K562 (cell line): Measurements from ENCODE around the gene PLCB3. TPM values are rescaled to one million over a fixed set of nuclear protein-coding genes. Genes with fewer than 3 reads are reported as not detected.

ENCODE experiments used
- ARNT ChIP-seq, 2 experiments: fragments of 450-650 bp; IDR thresholded peaks; 2 replicates each; pipeline ENCODE4 v1.6.1; 2016; ENCODE audit warnings: mild to moderate bottlenecking in 1 of 2
- BCOR ChIP-seq: fragments of 450-650 bp; IDR thresholded peaks from 2 replicates; pipeline ENCODE4 v1.6.1; 2016
- CREBBP ChIP-seq: IDR thresholded peaks from one replicate; pipeline ENCODE4 v1.6.1; 2012; ENCODE audit warnings: low read depth, mild to moderate bottlenecking, control low read depth, inconsistent platforms, low read length
- CTBP1 ChIP-seq: fragments of 450-650 bp; IDR thresholded peaks from 2 replicates; pipeline ENCODE4 v1.6.1; 2016; ENCODE audit warnings: borderline replicate concordance
- NONO ChIP-seq, 2 experiments: fragments of 200-400 bp in 1 of 2; fragments of 450-650 bp in 1 of 2; formaldehyde crosslinking in 1 of 2; IDR thresholded peaks; 2 replicates each; pipeline ENCODE4 v1.6.1; 2017; ENCODE audit warnings: low read depth in 2 of 2, mild to moderate bottlenecking in 2 of 2, moderate library complexity in 2 of 2, low read length in 1 of 2
- POLR2AphosphoS5 ChIP-seq: IDR thresholded peaks from 2 replicates; pipeline ENCODE4 v1.6.1; 2011; ENCODE audit warnings: mild to moderate bottlenecking, low read depth, low read length, moderate library complexity; ENCODE audit not compliant: control insufficient read depth, insufficient read depth
- SMARCB1 ChIP-seq: IDR thresholded peaks from 2 replicates; pipeline ENCODE4 v1.6.1; 2011; ENCODE audit warnings: improper control_type of control experiment, low read depth; ENCODE audit not compliant: insufficient read length
- SRSF3 ChIP-seq: fragments of 200-400 bp; formaldehyde crosslinking; IDR thresholded peaks from 2 replicates; pipeline ENCODE4 v1.6.1; 2016; ENCODE audit warnings: mild to moderate bottlenecking, low read length, moderate library complexity; ENCODE audit not compliant: insufficient read depth
- TARDBP ChIP-seq: fragments of 450-650 bp; IDR thresholded peaks from 2 replicates; pipeline ENCODE4 v1.6.1; 2016
- ZBTB1 ChIP-seq: sonication (generic); formaldehyde crosslinking; IDR thresholded peaks from 2 replicates; pipeline ENCODE4 v1.8.1; 2023; ENCODE audit warnings: missing genetic modification reagents, low read depth, mild to moderate bottlenecking, borderline replicate concordance
- ZNF282 ChIP-seq: sonication (generic); formaldehyde crosslinking; IDR thresholded peaks from 2 replicates; pipeline ENCODE4 v1.8.1; 2023; ENCODE audit warnings: missing genetic modification reagents
- ZNF764 ChIP-seq: fragments of 250-450 bp; sonication (Bioruptor Pico); IDR thresholded peaks from 2 replicates; pipeline ENCODE4 v1.4.0; 2020; ENCODE audit warnings: low read depth, mild to moderate bottlenecking, moderate library complexity
- ZNF780A ChIP-seq: fragments of 250-450 bp; sonication (Bioruptor Pico); IDR thresholded peaks from 2 replicates; pipeline ENCODE4 v1.5.0; 2021; ENCODE audit warnings: mild to moderate bottlenecking
- ZSCAN32 ChIP-seq: fragments of 450-650 bp; formaldehyde crosslinking; IDR thresholded peaks from 2 replicates; pipeline ENCODE4 v1.4.0; 2020; ENCODE audit warnings: mild to moderate bottlenecking, moderate library complexity
- polyA plus RNA-seq, 8 experiments: library from polyadenylated mRNA; depleted of rRNA in 4 of 8; stranded (reverse) in 5 of 8; unstranded in 3 of 8; fragments of >200 nt; fragmentation: Nextera tagmentation in 2 of 8; fragmentation: Illumina TruSeq in 1 of 8; extraction: Ambion mirVana in 2 of 8; extraction: Trizol in 1 of 8; gene quantifications; 2 replicates each; pipeline versions ENCODE4 v1.2.1 to v1.2.3, GENCODE V29; 2011 to 2014; ENCODE audit warnings: inconsistent platforms in 1 of 8, missing spikeins in 1 of 8
- total RNA-seq, 7 experiments: library from RNA; depleted of rRNA in 6 of 7; stranded (reverse); fragments of >200 nt in 6 of 7; fragmentation: Illumina TruSeq in 2 of 7; extraction: Trizol in 2 of 7; gene quantifications; 2 replicates each; pipeline versions ENCODE4 v1.2.1 to v1.2.3, GENCODE V29; 2011 to 2021; ENCODE audit warnings: low replicate concordance in 1 of 7
- TF ChIP-seq, protein P1 (sequence below), 2 experiments: fragments of 450-650 bp in 1 of 2; sonication (generic) in 1 of 2; formaldehyde crosslinking; conservative IDR thresholded peaks; 2 replicates each; pipeline versions ENCODE4 v1.4.0 to v1.8.1; 2020 to 2022; ENCODE audit warnings: mild to moderate bottlenecking in 1 of 2, missing genetic modification reagents in 1 of 2
- TF ChIP-seq, protein P2 (sequence below): fragments of 450-650 bp; IDR thresholded peaks from 2 replicates; pipeline ENCODE4 v1.6.1; 2018; ENCODE audit not compliant: partially characterized antibody
- TF ChIP-seq, protein P3 (sequence below): sonication (generic); formaldehyde crosslinking; IDR thresholded peaks from 2 replicates; pipeline ENCODE4 v1.4.0; 2020; ENCODE audit warnings: mild to moderate bottlenecking, missing genetic modification reagents
- TF ChIP-seq, protein P4 (sequence below), 3 experiments: IDR thresholded peaks in 2 of 3; conservative IDR thresholded peaks in 1 of 3; 2 replicates each; pipeline ENCODE4 v1.5.1; 2011 to 2012; ENCODE audit warnings: low read length in 3 of 3, mild to moderate bottlenecking in 3 of 3, control low read depth in 2 of 3, improper control_type of control experiment in 1 of 3, inconsistent platforms in 1 of 3, low read depth in 1 of 3, mixed read lengths in 1 of 3, moderate library complexity in 1 of 3; ENCODE audit not compliant: insufficient read depth in 2 of 3

The PLCB3 gene
- total and polyA plus RNA-seq, 9 of the 15 experiments (the other 6 are each of a cell fraction or from before 2014, with no cell fraction given) = 0.31 to 44.8 (median 14.6) TPM

DNA sequence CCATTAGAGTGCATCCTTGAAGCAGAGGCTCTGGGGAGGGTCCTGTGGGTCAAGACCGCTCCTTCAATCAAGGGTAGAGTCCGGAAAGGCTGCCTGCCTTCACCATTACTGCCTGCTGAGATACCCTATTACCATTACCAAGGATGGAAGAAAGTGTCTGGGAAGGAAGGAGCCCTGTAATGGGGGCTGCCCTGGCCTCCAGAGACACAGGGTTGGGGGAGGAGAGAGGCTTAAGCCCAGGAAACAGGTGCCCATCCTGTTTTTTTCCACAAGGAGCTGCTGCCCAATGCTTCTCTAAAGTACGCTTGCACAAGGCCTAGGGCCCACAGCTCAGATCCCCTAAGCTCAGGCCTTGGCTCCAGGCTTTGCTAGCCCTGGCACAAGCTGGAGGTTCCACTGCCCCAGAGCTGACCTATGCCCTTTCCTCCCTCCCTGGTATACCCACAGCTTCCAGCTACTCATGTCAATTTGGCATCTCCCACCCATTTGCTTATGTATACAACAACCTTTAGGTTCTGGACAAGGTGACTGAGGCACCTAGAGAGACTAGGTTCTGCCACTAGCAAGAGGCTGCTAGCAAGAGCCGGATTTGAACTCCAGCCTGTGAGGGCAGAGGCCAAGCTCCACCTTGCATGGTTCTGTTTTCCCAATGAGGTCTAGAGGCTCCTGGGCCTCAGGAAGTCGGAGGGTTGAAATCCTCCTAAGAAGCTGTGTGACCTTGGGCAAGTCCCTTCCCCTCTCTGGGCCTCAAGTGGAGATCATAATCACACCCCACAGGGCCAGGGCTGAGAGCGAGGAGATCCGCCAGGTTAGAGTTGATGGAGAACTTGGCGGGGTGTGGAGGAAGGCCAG is 1.5 kb upstream of the PLCB3 start (continued):
- TF ChIP-seq, protein P1, sequence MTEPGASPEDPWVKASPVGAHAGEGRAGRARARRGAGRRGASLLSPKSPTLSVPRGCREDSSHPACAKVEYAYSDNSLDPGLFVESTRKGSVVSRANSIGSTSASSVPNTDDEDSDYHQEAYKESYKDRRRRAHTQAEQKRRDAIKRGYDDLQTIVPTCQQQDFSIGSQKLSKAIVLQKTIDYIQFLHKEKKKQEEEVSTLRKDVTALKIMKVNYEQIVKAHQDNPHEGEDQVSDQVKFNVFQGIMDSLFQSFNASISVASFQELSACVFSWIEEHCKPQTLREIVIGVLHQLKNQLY (CRISPR knock-in tag; conservative IDR thresholded peaks at IDR 0.05) = no peak
- no peak for TF ChIP-seq SMARCB1
- no peak for TF ChIP-seq NONO (IDR thresholded peaks at IDR 0.05; ENCODE audit: low read depth in 2 of 2, low read length in 1 of 2)
- no peak for TF ChIP-seq ZBTB1 (CRISPR knock-in tag)
- TF ChIP-seq ZNF780A = no peak
- TF ChIP-seq ARNT (IDR thresholded peaks at IDR 0.05) = 0 out of 4 replicates have a peak, but pooled peaks of 1 of the 2 experiments have one; percentile 44
- TF ChIP-seq, protein P2, sequence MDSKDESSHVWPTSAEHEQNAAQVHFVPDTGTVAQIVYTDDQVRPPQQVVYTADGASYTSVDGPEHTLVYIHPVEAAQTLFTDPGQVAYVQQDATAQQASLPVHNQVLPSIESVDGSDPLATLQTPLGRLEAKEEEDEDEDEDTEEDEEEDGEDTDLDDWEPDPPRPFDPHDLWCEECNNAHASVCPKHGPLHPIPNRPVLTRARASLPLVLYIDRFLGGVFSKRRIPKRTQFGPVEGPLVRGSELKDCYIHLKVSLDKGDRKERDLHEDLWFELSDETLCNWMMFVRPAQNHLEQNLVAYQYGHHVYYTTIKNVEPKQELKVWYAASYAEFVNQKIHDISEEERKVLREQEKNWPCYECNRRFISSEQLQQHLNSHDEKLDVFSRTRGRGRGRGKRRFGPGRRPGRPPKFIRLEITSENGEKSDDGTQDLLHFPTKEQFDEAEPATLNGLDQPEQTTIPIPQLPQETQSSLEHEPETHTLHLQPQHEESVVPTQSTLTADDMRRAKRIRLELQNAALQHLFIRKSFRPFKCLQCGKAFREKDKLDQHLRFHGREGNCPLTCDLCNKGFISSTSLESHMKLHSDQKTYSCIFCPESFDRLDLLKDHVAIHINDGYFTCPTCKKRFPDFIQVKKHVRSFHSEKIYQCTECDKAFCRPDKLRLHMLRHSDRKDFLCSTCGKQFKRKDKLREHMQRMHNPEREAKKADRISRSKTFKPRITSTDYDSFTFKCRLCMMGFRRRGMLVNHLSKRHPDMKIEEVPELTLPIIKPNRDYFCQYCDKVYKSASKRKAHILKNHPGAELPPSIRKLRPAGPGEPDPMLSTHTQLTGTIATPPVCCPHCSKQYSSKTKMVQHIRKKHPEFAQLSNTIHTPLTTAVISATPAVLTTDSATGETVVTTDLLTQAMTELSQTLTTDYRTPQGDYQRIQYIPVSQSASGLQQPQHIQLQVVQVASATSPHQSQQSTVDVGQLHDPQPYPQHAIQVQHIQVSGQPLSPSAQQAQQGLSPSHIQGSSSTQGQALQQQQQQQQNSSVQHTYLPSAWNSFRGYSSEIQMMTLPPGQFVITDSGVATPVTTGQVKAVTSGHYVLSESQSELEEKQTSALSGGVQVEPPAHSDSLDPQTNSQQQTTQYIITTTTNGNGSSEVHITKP = no peak
- TF ChIP-seq BCOR = peak; percentile 99
- TF ChIP-seq, protein P3, sequence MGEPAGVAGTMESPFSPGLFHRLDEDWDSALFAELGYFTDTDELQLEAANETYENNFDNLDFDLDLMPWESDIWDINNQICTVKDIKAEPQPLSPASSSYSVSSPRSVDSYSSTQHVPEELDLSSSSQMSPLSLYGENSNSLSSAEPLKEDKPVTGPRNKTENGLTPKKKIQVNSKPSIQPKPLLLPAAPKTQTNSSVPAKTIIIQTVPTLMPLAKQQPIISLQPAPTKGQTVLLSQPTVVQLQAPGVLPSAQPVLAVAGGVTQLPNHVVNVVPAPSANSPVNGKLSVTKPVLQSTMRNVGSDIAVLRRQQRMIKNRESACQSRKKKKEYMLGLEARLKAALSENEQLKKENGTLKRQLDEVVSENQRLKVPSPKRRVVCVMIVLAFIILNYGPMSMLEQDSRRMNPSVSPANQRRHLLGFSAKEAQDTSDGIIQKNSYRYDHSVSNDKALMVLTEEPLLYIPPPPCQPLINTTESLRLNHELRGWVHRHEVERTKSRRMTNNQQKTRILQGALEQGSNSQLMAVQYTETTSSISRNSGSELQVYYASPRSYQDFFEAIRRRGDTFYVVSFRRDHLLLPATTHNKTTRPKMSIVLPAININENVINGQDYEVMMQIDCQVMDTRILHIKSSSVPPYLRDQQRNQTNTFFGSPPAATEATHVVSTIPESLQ (CRISPR knock-in tag) = no peak
- TF ChIP-seq CREBBP = no peak
- TF ChIP-seq ZNF764 (CRISPR knock-in tag) = no peak
- no peak for TF ChIP-seq SRSF3
- TF ChIP-seq ZSCAN32 (CRISPR knock-in tag) = no peak
- TF ChIP-seq, protein P4, sequence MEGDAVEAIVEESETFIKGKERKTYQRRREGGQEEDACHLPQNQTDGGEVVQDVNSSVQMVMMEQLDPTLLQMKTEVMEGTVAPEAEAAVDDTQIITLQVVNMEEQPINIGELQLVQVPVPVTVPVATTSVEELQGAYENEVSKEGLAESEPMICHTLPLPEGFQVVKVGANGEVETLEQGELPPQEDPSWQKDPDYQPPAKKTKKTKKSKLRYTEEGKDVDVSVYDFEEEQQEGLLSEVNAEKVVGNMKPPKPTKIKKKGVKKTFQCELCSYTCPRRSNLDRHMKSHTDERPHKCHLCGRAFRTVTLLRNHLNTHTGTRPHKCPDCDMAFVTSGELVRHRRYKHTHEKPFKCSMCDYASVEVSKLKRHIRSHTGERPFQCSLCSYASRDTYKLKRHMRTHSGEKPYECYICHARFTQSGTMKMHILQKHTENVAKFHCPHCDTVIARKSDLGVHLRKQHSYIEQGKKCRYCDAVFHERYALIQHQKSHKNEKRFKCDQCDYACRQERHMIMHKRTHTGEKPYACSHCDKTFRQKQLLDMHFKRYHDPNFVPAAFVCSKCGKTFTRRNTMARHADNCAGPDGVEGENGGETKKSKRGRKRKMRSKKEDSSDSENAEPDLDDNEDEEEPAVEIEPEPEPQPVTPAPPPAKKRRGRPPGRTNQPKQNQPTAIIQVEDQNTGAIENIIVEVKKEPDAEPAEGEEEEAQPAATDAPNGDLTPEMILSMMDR (IDR thresholded peaks at IDR 0.05 in 2 of 3, conservative IDR thresholded peaks at IDR 0.05 in 1 of 3; ENCODE audit: insufficient read depth in 2 of 3, low read depth in 1 of 3, low read length in 3 of 3) = no peak
- no peak for TF ChIP-seq POLR2AphosphoS5
- TF ChIP-seq TARDBP = no peak
- no peak for TF ChIP-seq CTBP1
- TF ChIP-seq ZNF282 = no peak
